Activated CD4-positive, alpha-beta T cell treated with anti-CD3 and anti-CD28 coated beads for 4 hours (primary cell): ENCODE measurements around the gene STH.
"Not testable (repeated sequence)": the region's sequence is repeated elsewhere in the genome, so short reads cannot be mapped to it uniquely, and the experiment has no call there.

Experiments used
- DNase-seq, 2 donors: peaks; one replicate each; pipeline ENCODE4 v3.0.0-alpha.2; 2020

STH gene

GRCh38 chr17:45998987-45999899 lies at the start of gene STH:
TSS of gene STH (plus strand) at chr17:45999250. CDS start at chr17:45999280, 30 bp downstream.
- DNase-seq, result no peak

GRCh38 chr17:45949755-45950320 lies 49.2 kb upstream of the STH start:
- no peak for DNase-seq

- DNase-seq, result no peak
Observed at GRCh38 chr17:45950888-45951287, 48.2 kb upstream of the STH start.

GRCh38 chr17:45951403-45951802 lies 47.6 kb upstream of the STH start:
- no peak for DNase-seq

GRCh38 chr17:45951941-45952340 lies 47.1 kb upstream of the STH start:
- DNase-seq, result no peak

GRCh38 chr17:45952814-45953320 lies 46.2 kb upstream of the STH start:
- DNase-seq, result no peak

GRCh38 chr17:45953561-45953960 lies 45.5 kb upstream of the STH start:
- no peak for DNase-seq

GRCh38 chr17:45954914-45955313 lies 44.1 kb upstream of the STH start:
- no peak for DNase-seq

- DNase-seq, result no peak
Observed at GRCh38 chr17:45955326-45955725, 43.7 kb upstream of the STH start.

- no peak for DNase-seq
Observed at GRCh38 chr17:45956090-45956489, 43.0 kb upstream of the STH start.

- DNase-seq, result not testable (repeated sequence)
Observed at GRCh38 chr17:45956746-45957145, 42.3 kb upstream of the STH start.

GRCh38 chr17:45958307-45958706 lies 40.7 kb upstream of the STH start:
- no peak for DNase-seq

GRCh38 chr17:45958994-45959665 lies 39.9 kb upstream of the STH start:
- no peak for DNase-seq

- no peak for DNase-seq
Observed at GRCh38 chr17:45960311-45960710, 38.7 kb upstream of the STH start.

GRCh38 chr17:45961206-45961605 lies 37.8 kb upstream of the STH start:
- no peak for DNase-seq

- no peak for DNase-seq
Observed at GRCh38 chr17:45962221-45962972, 36.7 kb upstream of the STH start.

GRCh38 chr17:45963283-45963682 lies 35.8 kb upstream of the STH start:
- DNase-seq, result no peak

- no peak for DNase-seq
Observed at GRCh38 chr17:45963889-45964288, 35.2 kb upstream of the STH start.

GRCh38 chr17:45964634-45965033 lies 34.4 kb upstream of the STH start:
- no peak for DNase-seq

- DNase-seq, result no peak
Observed at GRCh38 chr17:45965812-45966211, 33.2 kb upstream of the STH start.

GRCh38 chr17:45966606-45967280 lies 32.3 kb upstream of the STH start:
- no peak for DNase-seq

- no peak for DNase-seq
Observed at GRCh38 chr17:45967378-45967777, 31.7 kb upstream of the STH start.
